SK-N-SH treated with all-trans-retinoic acid at 6 μM for 48 hours (cell line): ENCODE measurements around the gene FAM210A.

Experiments used
- ARNTL ChIP-seq: fragments of 450-650 bp; formaldehyde crosslinking; IDR thresholded peaks from 2 replicates; pipeline ENCODE4 v1.5.0; 2020; ENCODE audit warnings: low read depth, mild to moderate bottlenecking, moderate library complexity, borderline replicate concordance
- CSDC2 ChIP-seq: fragments of 250-450 bp; sonication (Bioruptor Pico); IDR thresholded peaks from 2 replicates; pipeline ENCODE4 v1.5.0; 2020; ENCODE audit warnings: mild to moderate bottlenecking, moderate library complexity
- OSR1 ChIP-seq: fragments of 250-450 bp; sonication (Bioruptor Pico); IDR thresholded peaks from 2 replicates; pipeline ENCODE4 v1.8.0; 2022; ENCODE audit warnings: moderate library complexity, mild to moderate bottlenecking, inconsistent platforms
- RARB ChIP-seq: fragments of 250-450 bp; sonication (Bioruptor Pico); IDR thresholded peaks from 2 replicates; pipeline ENCODE4 v1.8.0; 2021; ENCODE audit warnings: mild to moderate bottlenecking, moderate library complexity
- SNAI2 ChIP-seq: fragments of 250-450 bp; sonication (Bioruptor Pico); IDR thresholded peaks from 2 replicates; pipeline ENCODE4 v1.5.0; 2020; ENCODE audit warnings: mild to moderate bottlenecking, moderate library complexity
- TOX ChIP-seq: fragments of 250-450 bp; sonication (Bioruptor Pico); IDR thresholded peaks from 2 replicates; pipeline ENCODE4 v1.8.0; 2021; ENCODE audit warnings: mild to moderate bottlenecking, moderate library complexity, borderline replicate concordance
- ZFP3 ChIP-seq: fragments of 250-450 bp; sonication (Bioruptor Pico); IDR thresholded peaks from 2 replicates; pipeline ENCODE4 v1.5.0; 2020; ENCODE audit warnings: mild to moderate bottlenecking, moderate library complexity
- ZFP30 ChIP-seq: fragments of 450-650 bp; formaldehyde crosslinking; IDR thresholded peaks from 2 replicates; pipeline ENCODE4 v1.5.0; 2022; ENCODE audit warnings: mild to moderate bottlenecking, moderate library complexity
- ZNF565 ChIP-seq: fragments of 450-650 bp; formaldehyde crosslinking; conservative IDR thresholded peaks from 2 replicates; pipeline ENCODE4 v1.5.0; 2020; ENCODE audit warnings: low read depth, mild to moderate bottlenecking, moderate library complexity
- ZNF8 ChIP-seq: fragments of 450-650 bp; formaldehyde crosslinking; IDR thresholded peaks from 2 replicates; pipeline ENCODE4 v1.5.0; 2020; ENCODE audit warnings: mild to moderate bottlenecking, moderate library complexity
- TF ChIP-seq, protein P1 (sequence below): fragments of 250-450 bp; sonication (Bioruptor Pico); IDR thresholded peaks from 2 replicates; pipeline ENCODE4 v1.5.0; 2020; ENCODE audit warnings: mild to moderate bottlenecking, moderate library complexity
- TF ChIP-seq, protein P2 (sequence below): fragments of 250-450 bp; sonication (Bioruptor Pico); IDR thresholded peaks from 2 replicates; pipeline ENCODE4 v1.5.1; 2020; ENCODE audit warnings: low read depth, mild to moderate bottlenecking, moderate library complexity
- TF ChIP-seq, protein P3 (sequence below): fragments of 250-450 bp; sonication (Bioruptor Pico); IDR thresholded peaks from 2 replicates; pipeline ENCODE4 v1.8.0; 2020; ENCODE audit warnings: mild to moderate bottlenecking, moderate library complexity, borderline replicate concordance

DNA sequence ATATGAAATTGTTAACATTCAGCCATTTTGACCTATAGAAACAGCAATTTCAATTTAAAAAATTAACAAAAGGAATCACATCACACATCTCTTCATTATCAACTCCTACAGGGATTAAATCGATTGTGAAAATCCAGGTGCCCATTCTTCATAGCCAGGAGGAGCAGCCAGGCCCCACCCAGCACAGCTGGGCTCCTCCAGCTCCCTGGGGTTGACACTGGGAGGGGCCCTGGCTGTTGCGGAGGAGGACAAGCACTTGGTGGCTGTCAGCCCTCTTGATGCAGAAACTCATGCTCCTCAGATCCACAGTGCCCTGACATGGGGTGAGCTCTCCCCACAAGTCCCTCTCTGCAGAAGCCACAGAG is 99.8 kb downstream of the FAM210A start:
- TF ChIP-seq ZNF8 (CRISPR knock-in tag) (no peak), ZFP30 (no peak), OSR1 (CRISPR knock-in tag) (no peak), RARB (CRISPR knock-in tag) (no peak), ARNTL (CRISPR knock-in tag) (no peak), TOX (no peak), CSDC2 (CRISPR knock-in tag) (no peak), ZFP3 (CRISPR knock-in tag) (no peak), SNAI2 (CRISPR knock-in tag) (no peak), ZNF565 (CRISPR knock-in tag) (no peak)
- TF ChIP-seq, protein P1, sequence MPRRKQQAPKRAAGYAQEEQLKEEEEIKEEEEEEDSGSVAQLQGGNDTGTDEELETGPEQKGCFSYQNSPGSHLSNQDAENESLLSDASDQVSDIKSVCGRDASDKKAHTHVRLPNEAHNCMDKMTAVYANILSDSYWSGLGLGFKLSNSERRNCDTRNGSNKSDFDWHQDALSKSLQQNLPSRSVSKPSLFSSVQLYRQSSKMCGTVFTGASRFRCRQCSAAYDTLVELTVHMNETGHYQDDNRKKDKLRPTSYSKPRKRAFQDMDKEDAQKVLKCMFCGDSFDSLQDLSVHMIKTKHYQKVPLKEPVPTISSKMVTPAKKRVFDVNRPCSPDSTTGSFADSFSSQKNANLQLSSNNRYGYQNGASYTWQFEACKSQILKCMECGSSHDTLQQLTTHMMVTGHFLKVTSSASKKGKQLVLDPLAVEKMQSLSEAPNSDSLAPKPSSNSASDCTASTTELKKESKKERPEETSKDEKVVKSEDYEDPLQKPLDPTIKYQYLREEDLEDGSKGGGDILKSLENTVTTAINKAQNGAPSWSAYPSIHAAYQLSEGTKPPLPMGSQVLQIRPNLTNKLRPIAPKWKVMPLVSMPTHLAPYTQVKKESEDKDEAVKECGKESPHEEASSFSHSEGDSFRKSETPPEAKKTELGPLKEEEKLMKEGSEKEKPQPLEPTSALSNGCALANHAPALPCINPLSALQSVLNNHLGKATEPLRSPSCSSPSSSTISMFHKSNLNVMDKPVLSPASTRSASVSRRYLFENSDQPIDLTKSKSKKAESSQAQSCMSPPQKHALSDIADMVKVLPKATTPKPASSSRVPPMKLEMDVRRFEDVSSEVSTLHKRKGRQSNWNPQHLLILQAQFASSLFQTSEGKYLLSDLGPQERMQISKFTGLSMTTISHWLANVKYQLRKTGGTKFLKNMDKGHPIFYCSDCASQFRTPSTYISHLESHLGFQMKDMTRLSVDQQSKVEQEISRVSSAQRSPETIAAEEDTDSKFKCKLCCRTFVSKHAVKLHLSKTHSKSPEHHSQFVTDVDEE (CRISPR knock-in tag): no peak
- TF ChIP-seq, protein P2, sequence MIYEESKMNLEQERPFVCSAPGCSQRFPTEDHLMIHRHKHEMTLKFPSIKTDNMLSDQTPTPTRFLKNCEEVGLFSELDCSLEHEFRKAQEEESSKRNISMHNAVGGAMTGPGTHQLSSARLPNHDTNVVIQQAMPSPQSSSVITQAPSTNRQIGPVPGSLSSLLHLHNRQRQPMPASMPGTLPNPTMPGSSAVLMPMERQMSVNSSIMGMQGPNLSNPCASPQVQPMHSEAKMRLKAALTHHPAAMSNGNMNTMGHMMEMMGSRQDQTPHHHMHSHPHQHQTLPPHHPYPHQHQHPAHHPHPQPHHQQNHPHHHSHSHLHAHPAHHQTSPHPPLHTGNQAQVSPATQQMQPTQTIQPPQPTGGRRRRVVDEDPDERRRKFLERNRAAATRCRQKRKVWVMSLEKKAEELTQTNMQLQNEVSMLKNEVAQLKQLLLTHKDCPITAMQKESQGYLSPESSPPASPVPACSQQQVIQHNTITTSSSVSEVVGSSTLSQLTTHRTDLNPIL (CRISPR knock-in tag): no peak
- TF ChIP-seq, protein P3, sequence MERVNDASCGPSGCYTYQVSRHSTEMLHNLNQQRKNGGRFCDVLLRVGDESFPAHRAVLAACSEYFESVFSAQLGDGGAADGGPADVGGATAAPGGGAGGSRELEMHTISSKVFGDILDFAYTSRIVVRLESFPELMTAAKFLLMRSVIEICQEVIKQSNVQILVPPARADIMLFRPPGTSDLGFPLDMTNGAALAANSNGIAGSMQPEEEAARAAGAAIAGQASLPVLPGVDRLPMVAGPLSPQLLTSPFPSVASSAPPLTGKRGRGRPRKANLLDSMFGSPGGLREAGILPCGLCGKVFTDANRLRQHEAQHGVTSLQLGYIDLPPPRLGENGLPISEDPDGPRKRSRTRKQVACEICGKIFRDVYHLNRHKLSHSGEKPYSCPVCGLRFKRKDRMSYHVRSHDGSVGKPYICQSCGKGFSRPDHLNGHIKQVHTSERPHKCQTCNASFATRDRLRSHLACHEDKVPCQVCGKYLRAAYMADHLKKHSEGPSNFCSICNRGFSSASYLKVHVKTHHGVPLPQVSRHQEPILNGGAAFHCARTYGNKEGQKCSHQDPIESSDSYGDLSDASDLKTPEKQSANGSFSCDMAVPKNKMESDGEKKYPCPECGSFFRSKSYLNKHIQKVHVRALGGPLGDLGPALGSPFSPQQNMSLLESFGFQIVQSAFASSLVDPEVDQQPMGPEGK (CRISPR knock-in tag): no peak
